WTC11 (cell line): ENCODE data around the gene TFPT. TPM values are rescaled to one million over a fixed set of nuclear protein-coding genes. Genes with fewer than 3 reads are reported as not detected.

Experiments
- ATAC-seq: fragments of 200-7000 bp; cut with Tn5 transposase; 2 replicates; pipeline ENCODE4 v1.10.0; 2021; ENCODE audit warnings: mild to moderate bottlenecking, moderate library complexity
- CTCF ChIA-PET: fragments of 300-600 bp; sonication (Branson Sonifier 250); formaldehyde crosslinking; loops from one replicate; lab custom pipeline; 2021; ENCODE audit warnings: antibody characterized with exemption; lab: Charles Lee
- POLR2A ChIA-PET: fragments of 350-600 bp; sonication (Branson Sonifier 250); formaldehyde crosslinking; loops from one replicate; lab custom pipeline; 2021; ENCODE audit warnings: antibody characterized with exemption; lab: Charles Lee
- DNase-seq: peaks from one replicate; pipeline ENCODE4 v3.0.0; 2021; ENCODE audit warnings: low spot score
- H3K27ac Mint-ChIP-seq: 2 replicates; pipeline ENCODE4 v1.8.0; 2021; ENCODE audit warnings: mixed read lengths
- H3K27me3 Mint-ChIP-seq: 2 replicates; pipeline ENCODE4 v1.8.0; 2021; ENCODE audit warnings: low read depth, mild to moderate bottlenecking, moderate library complexity, mixed read lengths
- H3K36me3 Mint-ChIP-seq: 2 replicates; pipeline ENCODE4 v1.8.0; 2021; ENCODE audit warnings: mixed read lengths
- H3K4me1 Mint-ChIP-seq: 2 replicates; pipeline ENCODE4 v1.8.0; 2022; ENCODE audit warnings: mixed read lengths
- H3K4me3 Mint-ChIP-seq: 2 replicates; pipeline ENCODE4 v1.8.0; 2021; ENCODE audit warnings: mild to moderate bottlenecking, moderate library complexity, mixed read lengths
- H3K9me3 Mint-ChIP-seq: 2 replicates; pipeline ENCODE4 v1.8.0; 2021; ENCODE audit warnings: mixed read lengths
- CDX4 ChIP-seq: fragments of 250-450 bp; sonication (Bioruptor Pico); IDR thresholded peaks from 2 replicates; pipeline ENCODE4 v1.9.0; 2021; ENCODE audit warnings: moderate library complexity, mild to moderate bottlenecking, inconsistent platforms, borderline replicate concordance
- ELF4 ChIP-seq: sonication (generic); formaldehyde crosslinking; IDR thresholded peaks from 2 replicates; pipeline ENCODE4 v1.8.1; 2022; ENCODE audit warnings: low read depth, mild to moderate bottlenecking, moderate library complexity, missing genetic modification reagents
- FOXK1 ChIP-seq: sonication (generic); formaldehyde crosslinking; IDR thresholded peaks from 2 replicates; pipeline ENCODE4 v1.8.0; 2022; ENCODE audit warnings: mild to moderate bottlenecking, moderate library complexity, missing genetic modification reagents
- FOXP1 ChIP-seq: sonication (generic); formaldehyde crosslinking; IDR thresholded peaks from 2 replicates; pipeline ENCODE4 v1.8.0; 2022; ENCODE audit warnings: missing genetic modification reagents, mild to moderate bottlenecking, moderate library complexity, borderline replicate concordance
- FOXP4 ChIP-seq: sonication (generic); formaldehyde crosslinking; IDR thresholded peaks from 2 replicates; pipeline ENCODE4 v1.8.0; 2022; ENCODE audit warnings: mild to moderate bottlenecking, missing genetic modification reagents
- HMGA2 ChIP-seq: fragments of 250-450 bp; sonication (Bioruptor Pico); IDR thresholded peaks from 2 replicates; pipeline ENCODE4 v1.4.0; 2021; ENCODE audit warnings: mild to moderate bottlenecking, moderate library complexity
- MAX ChIP-seq: sonication (generic); formaldehyde crosslinking; IDR thresholded peaks from 2 replicates; pipeline ENCODE4 v1.8.0; 2022; ENCODE audit warnings: mild to moderate bottlenecking, missing genetic modification reagents
- MLX ChIP-seq: sonication (generic); formaldehyde crosslinking; IDR thresholded peaks from 2 replicates; pipeline ENCODE4 v1.8.1; 2023; ENCODE audit warnings: mild to moderate bottlenecking, missing genetic modification reagents, moderate library complexity
- MYBL2 ChIP-seq: sonication (generic); formaldehyde crosslinking; IDR thresholded peaks from 2 replicates; pipeline ENCODE4 v1.8.1; 2023; ENCODE audit warnings: mild to moderate bottlenecking, moderate library complexity, missing genetic modification reagents
- NFATC4 ChIP-seq: fragments of 250-450 bp; sonication (Bioruptor Pico); IDR thresholded peaks from 2 replicates; pipeline ENCODE4 v1.9.0; 2021; ENCODE audit warnings: mild to moderate bottlenecking
- NFE2L1 ChIP-seq: sonication (generic); formaldehyde crosslinking; IDR thresholded peaks from 2 replicates; pipeline ENCODE4 v1.8.1; 2023; ENCODE audit warnings: missing genetic modification reagents
- RORB ChIP-seq: fragments of 250-450 bp; sonication (Bioruptor Pico); IDR thresholded peaks from 2 replicates; pipeline ENCODE4 v1.9.0; 2021; ENCODE audit warnings: mild to moderate bottlenecking
- SMAD4 ChIP-seq: sonication (generic); formaldehyde crosslinking; IDR thresholded peaks from 2 replicates; pipeline ENCODE4 v1.8.0; 2022; ENCODE audit warnings: mild to moderate bottlenecking, missing genetic modification reagents
- SP1 ChIP-seq: sonication (generic); formaldehyde crosslinking; conservative IDR thresholded peaks from 2 replicates; pipeline ENCODE4 v1.8.1; 2022; ENCODE audit warnings: missing genetic modification reagents
- TCF7 ChIP-seq: sonication (generic); formaldehyde crosslinking; IDR thresholded peaks from 2 replicates; pipeline ENCODE4 v1.8.0; 2022; ENCODE audit warnings: mild to moderate bottlenecking, low read depth, missing genetic modification reagents, moderate library complexity
- ZMAT4 ChIP-seq: fragments of 250-450 bp; sonication (Bioruptor Pico); IDR thresholded peaks from 2 replicates; pipeline ENCODE4 v1.9.0; 2021; ENCODE audit warnings: mild to moderate bottlenecking
- ZNF121 ChIP-seq: sonication (generic); formaldehyde crosslinking; IDR thresholded peaks from 2 replicates; pipeline ENCODE4 v1.8.0; 2023; ENCODE audit warnings: missing genetic modification reagents
- ZNF138 ChIP-seq: sonication (generic); formaldehyde crosslinking; conservative IDR thresholded peaks from 2 replicates; pipeline ENCODE4 v1.8.1; 2022; ENCODE audit warnings: mild to moderate bottlenecking, moderate library complexity, missing genetic modification reagents
- ZNF396 ChIP-seq: fragments of 250-450 bp; sonication (Bioruptor Pico); IDR thresholded peaks from 2 replicates; pipeline ENCODE4 v1.8.0; 2021; ENCODE audit warnings: mild to moderate bottlenecking, moderate library complexity, borderline replicate concordance
- total RNA-seq: library from RNA; stranded (reverse); gene quantifications from 3 replicates; pipeline ENCODE4 v1.2.3, GENCODE V29; 2021

TFPT gene
- total RNA-seq, 1 experiment from 2014 or later: 24.6 TPM

GRCh38 chr19:54151362-54152035, 36.0 kb upstream of the TFPT start:
- Mint-ChIP-seq H3K27me3 (no peaks in the 10 kb centered on the region), H3K36me3 (peaks cover 73% of the 10 kb centered on the region), H3K4me3 (no peak overlapping the region), H3K27ac (no peak overlapping the region), H3K4me1 (no peaks in the 10 kb centered on the region), H3K9me3 (no peaks in the 10 kb centered on the region)
- DNase-seq (no peak), ATAC-seq (no peak)
- ChIA-PET CTCF (no interaction called here), POLR2A (interaction anchor here (2.8 kb wide), 1 partner anchor 14 kb away, joined by 11 read pairs; the partner anchor contains the start of gene CNOT3)
- no peak for TF ChIP-seq SP1

GRCh38 chr19:54149021-54149812, 33.8 kb upstream of the TFPT start:
- DNase-seq: no peak
- no peaks in the 10 kb centered on the region for H3K4me1 Mint-ChIP-seq
- POLR2A ChIA-PET: interaction anchor here (1.2 to 2.8 kb wide), 2 partner anchors 10 to 12 kb away, joined by 3 to 11 read pairs; partner anchors contain the start of genes CNOT3 and LENG1
- H3K27ac Mint-ChIP-seq: peak overlapping the region; percentile 53; the same call in 1 of the 2 replicates
- TF ChIP-seq FOXK1 (CRISPR knock-in tag): no peak
- H3K27me3 Mint-ChIP-seq: no peaks in the 10 kb centered on the region; the same call in 1 of the 2 replicates
- peaks cover 79% of the 10 kb centered on the region for H3K36me3 Mint-ChIP-seq
- ATAC-seq: no peak
- CTCF ChIA-PET: no interaction called here
- no peak overlapping the region for H3K4me3 Mint-ChIP-seq
- no peaks in the 10 kb centered on the region for H3K9me3 Mint-ChIP-seq

- Mint-ChIP-seq H3K4me1 (no peaks in the 10 kb centered on the region), H3K27me3 (no peaks in the 10 kb centered on the region; the same call in 1 of the 2 replicates), H3K9me3 (no peaks in the 10 kb centered on the region), H3K27ac (no peak overlapping the region), H3K4me3 (no peak overlapping the region), H3K36me3 (peaks cover 82% of the 10 kb centered on the region)
- ChIA-PET POLR2A (interaction anchor here (1.4 kb wide), 1 partner anchor 8 kb away, joined by 3 read pairs; no protein-coding TSS in a partner anchor), CTCF (interaction anchor here (0.6 kb wide), 1 partner anchor 159 kb away, joined by 3 read pairs; no protein-coding TSS in a partner anchor)
- DNase-seq: no peak
- ATAC-seq: no peak
- TF ChIP-seq MLX (CRISPR knock-in tag) (no peak), MAX (CRISPR knock-in tag) (no peak), HMGA2 (CRISPR knock-in tag) (no peak), ZNF396 (CRISPR knock-in tag) (no peak), NFE2L1 (CRISPR knock-in tag) (no peak), TCF7 (CRISPR knock-in tag) (no peak), CDX4 (CRISPR knock-in tag) (no peak), ZMAT4 (CRISPR knock-in tag) (no peak), ELF4 (CRISPR knock-in tag) (no peak), ZNF121 (CRISPR knock-in tag) (no peak), SMAD4 (CRISPR knock-in tag) (no peak), SP1 (no peak), FOXP4 (CRISPR knock-in tag) (no peak), ZNF138 (CRISPR knock-in tag) (no peak), RORB (no peak), FOXP1 (no peak), NFATC4 (CRISPR knock-in tag) (no peak), MYBL2 (CRISPR knock-in tag) (no peak)
Observed at GRCh38 chr19:54148158-54148557, 32.7 kb upstream of the TFPT start.
